Stimulated activated effector memory CD8-positive, alpha-beta T cell treated with anti-CD3 and anti-CD28 coated beads, Interleukin-12 subunit alpha, Interleukin-12 subunit beta, amount 100 ng/mL, for 72 hours (primary cell): ENCODE results near the gene INTS12.
A peak's percentile ranks its signal among the peaks of the same experiment; 100 is the strongest.
"Not testable (repeated sequence)": the region's sequence is repeated elsewhere in the genome, so short reads cannot be mapped to it uniquely, and the experiment has no call there.

Experiments
- ATAC-seq: fragments of 150-1000 bp; cut with Tn5 transposase; 2 replicates; pipeline ENCODE4 v1.10.0; 2021
- DNase-seq, 2 donors: peaks; one replicate each; pipeline ENCODE4 v3.0.0; 2021 to 2022; ENCODE audit warnings: low spot score in 2 of 2
- H3K27ac Mint-ChIP-seq: one replicate; pipeline ENCODE4 v1.8.0; 2022; ENCODE audit warnings: mild to moderate bottlenecking, mixed read lengths
- H3K36me3 Mint-ChIP-seq: one replicate; pipeline ENCODE4 v1.8.0; 2022; ENCODE audit warnings: mild to moderate bottlenecking, mixed read lengths
- H3K4me1 Mint-ChIP-seq: one replicate; pipeline ENCODE4 v1.8.0; 2022; ENCODE audit warnings: mixed read lengths
- H3K4me3 Mint-ChIP-seq: one replicate; pipeline ENCODE4 v1.8.0; 2022; ENCODE audit warnings: mild to moderate bottlenecking, mixed read lengths
- H3K9me3 Mint-ChIP-seq: one replicate; pipeline ENCODE4 v1.8.0; 2022; ENCODE audit warnings: mixed read lengths

Gene INTS12

DNA sequence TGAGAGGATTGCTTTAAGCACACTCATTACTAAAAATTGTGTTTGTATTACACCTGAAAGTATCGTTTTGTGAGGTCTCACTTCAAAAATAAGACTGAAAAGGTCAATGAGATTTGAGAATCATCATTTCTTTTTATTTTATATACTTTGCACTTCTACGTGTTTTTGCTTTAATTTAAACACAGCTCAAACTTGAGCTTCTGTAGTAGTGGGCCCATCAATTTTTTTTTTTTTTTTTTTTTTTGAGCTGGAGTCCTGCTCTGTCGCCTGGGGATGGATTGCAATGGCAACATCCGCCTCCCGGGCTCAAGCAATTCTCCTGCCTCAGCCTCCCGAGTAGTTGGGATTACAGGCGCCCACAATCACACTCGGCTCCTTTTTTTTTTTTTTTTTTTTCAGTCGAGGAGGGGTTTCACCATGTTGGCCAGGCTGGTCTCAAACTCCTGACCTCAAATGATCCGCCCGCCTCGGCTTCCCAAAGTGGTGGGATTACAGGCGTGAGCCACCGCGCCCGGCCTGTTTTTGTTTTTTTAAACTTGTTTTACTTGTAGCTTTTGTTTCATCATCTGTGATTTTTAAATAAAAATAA lies 1.6 kb upstream of the INTS12 start:
- H3K4me3 Mint-ChIP-seq = peak overlapping the region; percentile 91
- H3K9me3 Mint-ChIP-seq = no peaks in the 10 kb centered on the region
- H3K4me1 Mint-ChIP-seq = peaks cover 26% of the 10 kb centered on the region
- no peak for ATAC-seq
- DNase-seq = no peak
- H3K27ac Mint-ChIP-seq = no peak overlapping the region
- no peaks in the 10 kb centered on the region for H3K36me3 Mint-ChIP-seq

DNA sequence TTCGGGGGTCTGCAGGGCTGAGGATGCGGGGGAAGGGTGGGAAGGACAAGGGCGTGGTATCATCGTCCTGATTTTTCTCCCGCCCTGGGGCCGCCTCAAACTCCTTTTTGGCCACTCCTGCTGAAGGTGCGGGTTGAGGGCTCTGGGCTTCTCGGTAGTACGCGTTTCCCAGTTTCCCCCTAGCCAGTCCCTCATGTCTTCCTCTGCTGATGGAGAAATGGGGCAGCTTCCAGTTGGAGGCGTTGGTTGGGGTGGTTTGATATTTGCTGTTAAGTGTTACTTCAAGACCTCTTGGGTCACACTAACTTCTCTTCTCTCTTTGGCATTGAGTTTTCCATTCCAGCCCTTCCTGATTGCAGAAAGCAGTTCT lies 577 bp upstream of the INTS12 start:
- ATAC-seq (peak; percentile 43), DNase-seq (no peak)
- H3K4me1 Mint-ChIP-seq = peaks cover 26% of the 10 kb centered on the region
- H3K4me3 Mint-ChIP-seq = peak overlapping the region; percentile 91
- H3K36me3 Mint-ChIP-seq = no peaks in the 10 kb centered on the region
- peak overlapping the region; percentile 93 for H3K27ac Mint-ChIP-seq
- H3K9me3 Mint-ChIP-seq = no peaks in the 10 kb centered on the region

DNA sequence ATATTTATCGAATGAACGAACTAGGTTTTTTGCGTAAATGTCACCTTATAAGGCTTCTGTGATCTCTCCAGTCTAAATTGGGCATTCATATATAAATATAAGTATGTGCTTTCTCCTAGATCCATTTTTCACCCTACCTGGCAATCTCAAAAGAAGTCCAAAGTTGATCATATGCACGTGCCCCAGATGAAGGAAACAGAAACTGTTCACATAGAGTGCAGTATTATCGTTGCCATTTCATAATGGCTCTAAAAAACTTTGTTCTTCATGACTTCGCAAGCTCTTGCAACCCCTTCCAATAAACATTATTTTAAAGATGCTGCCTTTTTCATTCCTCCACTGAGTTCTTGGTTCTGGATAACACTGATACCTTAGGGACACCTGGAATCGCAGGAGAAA lies 708 bp downstream of the INTS12 start:
- Mint-ChIP-seq H3K36me3 (no peaks in the 10 kb centered on the region), H3K27ac (peak overlapping the region; percentile 93), H3K4me3 (peak overlapping the region; percentile 91), H3K4me1 (peaks cover 26% of the 10 kb centered on the region), H3K9me3 (no peaks in the 10 kb centered on the region)
- ATAC-seq = no peak
- no peak for DNase-seq

DNA sequence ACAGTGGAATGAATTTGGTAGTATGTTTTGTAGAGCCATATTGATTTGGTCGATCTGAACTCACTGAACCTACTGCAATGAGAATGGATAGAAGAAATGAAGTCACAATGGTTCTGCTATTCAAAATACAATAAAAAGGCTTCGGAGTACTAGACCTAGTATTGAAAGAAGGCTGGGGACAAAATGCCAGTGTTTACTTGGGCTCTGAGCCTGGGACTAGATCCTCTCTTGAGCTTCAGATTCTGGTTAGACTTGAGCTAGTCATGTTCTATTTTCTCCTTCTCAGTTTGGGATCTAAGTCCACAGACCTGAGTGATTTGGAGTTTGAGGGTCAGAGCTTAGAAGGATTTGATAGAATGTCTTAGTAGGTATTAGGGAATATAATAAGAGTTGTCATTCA lies 9.9 kb downstream of the INTS12 start:
- ATAC-seq = no peak
- Mint-ChIP-seq H3K27ac (no peak overlapping the region), H3K36me3 (peaks cover 39% of the 10 kb centered on the region), H3K4me1 (peaks cover 5% of the 10 kb centered on the region), H3K9me3 (no peaks in the 10 kb centered on the region), H3K4me3 (no peak overlapping the region)
- DNase-seq = no peak

DNA sequence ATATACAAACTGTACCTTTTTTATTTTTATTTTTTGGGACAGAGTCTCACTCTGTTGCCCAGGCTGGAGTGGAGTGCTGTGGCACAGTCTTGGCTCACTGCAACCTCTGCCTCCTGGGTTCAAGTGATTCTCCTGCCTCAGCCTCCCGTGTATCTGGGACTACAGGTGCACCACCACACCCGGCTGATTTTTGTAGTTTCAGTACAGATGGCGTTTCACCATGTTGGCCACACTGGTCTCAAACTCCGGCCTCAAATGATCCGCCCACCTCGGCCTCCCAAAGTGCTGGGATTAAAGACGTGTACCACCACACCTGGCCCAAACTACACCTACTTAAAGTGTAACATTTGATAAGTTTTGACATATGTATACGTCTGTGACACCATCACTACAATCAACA lies 12.7 kb downstream of the INTS12 start:
- not testable (repeated sequence) for H3K4me3 Mint-ChIP-seq, H3K4me1 Mint-ChIP-seq, ATAC-seq, H3K27ac Mint-ChIP-seq, DNase-seq, H3K9me3 Mint-ChIP-seq
- H3K36me3 Mint-ChIP-seq = peaks cover 67% of the 10 kb centered on the region

DNA sequence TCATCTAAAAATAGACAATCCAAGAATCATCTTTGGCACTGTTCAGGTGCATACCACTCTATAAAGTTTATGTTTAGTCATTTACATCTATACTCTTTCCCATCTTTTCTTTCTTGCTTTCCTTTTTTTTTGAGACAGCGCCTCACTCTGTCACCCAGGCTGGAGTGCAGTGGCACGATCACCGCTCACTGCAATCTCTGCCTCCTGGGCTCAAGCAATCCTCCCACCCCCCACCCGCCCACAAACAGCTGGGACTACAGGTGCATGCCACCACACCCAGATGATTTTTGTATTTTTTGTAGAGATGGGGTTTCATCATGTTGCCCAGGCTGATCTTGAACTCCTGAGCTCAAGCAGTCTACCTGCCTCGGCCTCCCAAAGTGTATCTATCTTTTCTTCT lies 13.7 kb downstream of the INTS12 start:
- not testable (repeated sequence) for ATAC-seq, H3K4me3 Mint-ChIP-seq, DNase-seq, H3K4me1 Mint-ChIP-seq, H3K9me3 Mint-ChIP-seq, H3K27ac Mint-ChIP-seq
- H3K36me3 Mint-ChIP-seq = peaks cover 73% of the 10 kb centered on the region

DNA sequence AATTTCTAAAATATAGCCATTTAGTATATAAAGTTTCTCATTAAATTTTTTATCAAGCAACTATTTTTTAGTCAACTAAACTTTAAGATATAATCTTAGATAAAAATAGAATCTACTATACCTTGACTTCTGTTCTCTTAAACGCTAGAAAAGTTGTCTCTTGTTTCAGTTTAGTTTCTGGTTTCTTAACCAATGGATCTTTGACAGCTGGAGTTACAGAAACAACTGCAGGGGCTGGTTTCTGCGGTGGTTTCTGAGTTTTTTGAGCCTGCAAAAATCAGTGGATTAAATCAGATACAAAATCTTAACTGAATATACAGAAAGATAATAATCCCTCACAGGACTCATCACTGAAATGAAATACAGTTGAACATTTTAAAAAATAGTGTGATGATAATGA lies 21.9 kb downstream of the INTS12 start:
- H3K4me1 Mint-ChIP-seq = no peaks in the 10 kb centered on the region
- DNase-seq (no peak), ATAC-seq (no peak)
- H3K27ac Mint-ChIP-seq = no peak overlapping the region
- H3K36me3 Mint-ChIP-seq = peaks cover 92% of the 10 kb centered on the region
- H3K4me3 Mint-ChIP-seq = no peak overlapping the region
- H3K9me3 Mint-ChIP-seq = no peaks in the 10 kb centered on the region

DNA sequence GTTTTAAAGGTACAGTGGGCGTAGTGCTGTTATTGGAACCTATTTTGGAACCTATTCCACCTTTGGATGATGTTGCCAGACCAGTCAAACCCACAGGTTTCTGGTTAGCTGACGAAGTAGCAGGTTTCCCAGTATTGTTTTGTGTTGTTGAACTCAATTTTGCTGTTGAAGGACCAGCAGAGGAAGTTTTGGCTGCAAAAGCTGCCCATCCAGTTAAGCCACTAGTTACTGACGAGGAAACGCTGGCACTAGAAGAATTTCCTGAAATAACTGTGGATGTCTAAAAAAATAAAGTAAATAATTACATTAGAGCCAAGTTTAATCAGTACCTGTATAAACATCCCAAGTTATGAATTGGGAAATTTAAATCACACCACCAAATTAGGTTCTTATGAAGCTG lies 25.5 kb downstream of the INTS12 start:
- H3K36me3 Mint-ChIP-seq = peaks cover 62% of the 10 kb centered on the region
- DNase-seq (no peak), ATAC-seq (no peak)
- H3K4me1 Mint-ChIP-seq = no peaks in the 10 kb centered on the region
- no peak overlapping the region for H3K27ac Mint-ChIP-seq
- no peak overlapping the region for H3K4me3 Mint-ChIP-seq
- no peaks in the 10 kb centered on the region for H3K9me3 Mint-ChIP-seq

DNA sequence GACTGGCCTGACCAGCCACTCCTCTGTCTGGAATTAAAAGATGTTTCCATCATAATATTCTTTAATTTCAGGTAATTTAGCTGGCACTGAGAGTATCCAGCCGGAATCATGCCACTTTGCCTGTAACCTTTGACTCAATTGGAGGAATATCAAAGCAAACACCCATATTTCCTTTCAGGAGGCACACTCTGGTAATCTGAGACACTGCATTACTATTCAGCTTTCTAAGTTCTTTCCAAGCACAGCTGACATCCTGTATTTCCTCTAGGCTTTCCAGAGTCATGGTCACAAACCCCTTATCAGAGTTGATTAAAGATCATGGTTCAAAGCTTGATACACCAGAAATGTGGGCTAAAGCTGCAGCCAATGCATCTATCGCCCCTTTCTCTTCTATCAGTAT lies 29.3 kb downstream of the INTS12 start:
- Mint-ChIP-seq H3K9me3 (no peaks in the 10 kb centered on the region), H3K4me3 (no peak overlapping the region), H3K4me1 (no peaks in the 10 kb centered on the region), H3K27ac (no peak overlapping the region), H3K36me3 (peaks cover 27% of the 10 kb centered on the region)
- no peak for DNase-seq
- ATAC-seq = no peak

DNA sequence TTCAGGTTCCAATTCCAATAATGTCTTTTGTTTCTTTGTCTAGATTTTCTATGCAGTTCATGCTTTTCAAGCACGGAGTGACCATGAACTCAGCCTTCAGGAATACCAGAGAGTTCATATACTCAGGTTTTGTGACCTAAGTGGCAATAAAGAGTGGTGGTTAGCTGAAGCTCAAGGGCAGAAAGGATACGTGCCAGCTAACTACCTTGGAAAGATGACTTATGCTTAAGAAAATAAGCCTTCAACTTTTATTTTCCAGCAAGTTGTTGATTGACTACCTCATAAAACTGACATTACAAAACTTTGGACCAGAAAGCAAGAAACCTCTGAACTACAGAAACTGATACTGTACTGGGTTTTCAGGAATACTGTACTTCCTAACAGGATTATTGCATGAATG lies 30.8 kb downstream of the INTS12 start:
- DNase-seq (no peak), ATAC-seq (no peak)
- no peak overlapping the region for H3K4me3 Mint-ChIP-seq
- H3K4me1 Mint-ChIP-seq = no peaks in the 10 kb centered on the region
- H3K36me3 Mint-ChIP-seq = peaks cover 12% of the 10 kb centered on the region
- H3K27ac Mint-ChIP-seq = no peak overlapping the region
- H3K9me3 Mint-ChIP-seq = no peaks in the 10 kb centered on the region

DNA sequence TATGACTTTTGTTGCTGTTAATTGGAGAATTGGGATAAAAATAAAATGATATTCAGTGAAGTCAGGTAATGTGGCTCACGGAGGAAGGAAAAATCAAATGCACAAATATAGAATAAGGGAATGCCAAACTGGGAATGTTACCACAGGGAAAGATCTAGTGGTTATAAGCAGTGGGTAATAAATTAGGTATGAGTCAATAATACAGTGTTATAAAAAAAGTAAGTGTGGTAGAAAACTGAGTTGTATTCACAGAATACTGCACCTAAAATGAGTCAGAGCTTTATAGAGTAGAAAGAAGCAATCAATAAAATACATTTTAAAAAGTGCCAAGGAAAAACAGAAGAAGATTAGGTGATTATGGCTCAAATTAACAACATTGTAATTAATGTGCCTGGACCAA lies 34.5 kb downstream of the INTS12 start:
- no peaks in the 10 kb centered on the region for H3K36me3 Mint-ChIP-seq
- no peaks in the 10 kb centered on the region for H3K9me3 Mint-ChIP-seq
- DNase-seq = no peak
- no peaks in the 10 kb centered on the region for H3K4me1 Mint-ChIP-seq
- H3K27ac Mint-ChIP-seq = no peak overlapping the region
- no peak for ATAC-seq
- no peak overlapping the region for H3K4me3 Mint-ChIP-seq

DNA sequence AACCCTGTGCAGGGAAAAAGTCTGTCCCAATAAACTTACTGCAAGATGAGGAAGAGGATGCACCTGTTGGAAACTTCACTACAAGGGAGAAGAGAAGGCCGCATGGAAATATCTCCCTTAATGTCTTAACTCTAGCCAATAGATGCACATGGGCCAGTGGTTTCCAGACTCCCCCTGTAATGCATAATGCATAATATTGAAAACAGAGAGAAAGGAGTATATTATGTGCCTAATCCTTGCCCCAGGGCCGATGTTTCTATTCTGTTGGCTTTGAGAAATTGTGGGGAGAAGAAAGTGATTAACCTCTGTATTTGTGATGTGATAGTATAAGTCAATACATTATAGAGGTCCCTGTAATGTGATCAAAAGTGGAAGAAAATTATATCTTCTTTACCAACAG lies 37.2 kb downstream of the INTS12 start:
- ATAC-seq (no peak), DNase-seq (no peak)
- no peak overlapping the region for H3K4me3 Mint-ChIP-seq
- no peaks in the 10 kb centered on the region for H3K36me3 Mint-ChIP-seq
- no peaks in the 10 kb centered on the region for H3K9me3 Mint-ChIP-seq
- no peak overlapping the region for H3K27ac Mint-ChIP-seq
- no peaks in the 10 kb centered on the region for H3K4me1 Mint-ChIP-seq

DNA sequence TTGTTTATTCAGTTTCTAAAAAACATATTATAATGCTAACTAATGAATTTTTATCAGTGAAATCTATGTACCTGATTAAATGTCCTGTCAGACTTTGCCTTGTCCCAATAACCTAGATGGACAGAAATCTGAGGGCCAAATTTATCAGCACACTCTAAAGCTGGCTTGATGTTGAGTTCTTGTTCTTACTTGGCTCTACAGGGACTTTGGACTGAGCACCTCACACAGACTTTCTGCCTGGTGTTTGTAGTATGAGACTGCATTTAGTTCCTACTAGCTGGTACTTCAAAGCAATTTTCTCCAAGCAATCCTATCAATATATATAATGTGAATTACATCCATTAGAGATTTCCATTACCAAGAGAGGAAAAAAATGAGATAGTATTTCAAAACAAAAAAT lies 37.8 kb downstream of the INTS12 start:
- DNase-seq (no peak), ATAC-seq (no peak)
- Mint-ChIP-seq H3K27ac (no peak overlapping the region), H3K36me3 (no peaks in the 10 kb centered on the region), H3K4me3 (no peak overlapping the region), H3K4me1 (no peaks in the 10 kb centered on the region), H3K9me3 (no peaks in the 10 kb centered on the region)

DNA sequence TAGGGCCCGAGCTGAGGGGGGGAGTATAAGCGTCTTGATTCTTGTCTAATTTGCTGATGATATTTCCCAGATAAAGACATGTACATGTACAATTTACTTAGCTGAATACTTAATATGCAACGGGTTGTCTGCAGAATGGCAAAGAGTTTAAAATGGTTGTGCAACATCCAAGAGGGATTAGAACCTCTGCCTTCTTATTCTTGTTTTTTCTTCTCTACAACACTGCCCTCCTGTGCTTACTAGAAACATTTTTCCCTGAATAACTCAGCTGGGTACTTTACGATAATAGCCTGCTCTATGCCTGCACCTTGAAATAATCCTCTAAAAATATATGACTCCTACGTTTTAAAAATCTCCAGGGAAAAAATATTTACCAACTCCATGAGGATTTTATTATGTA lies 41.8 kb downstream of the INTS12 start:
- H3K4me3 Mint-ChIP-seq = no peak overlapping the region
- no peaks in the 10 kb centered on the region for H3K36me3 Mint-ChIP-seq
- H3K27ac Mint-ChIP-seq = no peak overlapping the region
- no peaks in the 10 kb centered on the region for H3K4me1 Mint-ChIP-seq
- no peaks in the 10 kb centered on the region for H3K9me3 Mint-ChIP-seq
- DNase-seq (no peak), ATAC-seq (no peak)

DNA sequence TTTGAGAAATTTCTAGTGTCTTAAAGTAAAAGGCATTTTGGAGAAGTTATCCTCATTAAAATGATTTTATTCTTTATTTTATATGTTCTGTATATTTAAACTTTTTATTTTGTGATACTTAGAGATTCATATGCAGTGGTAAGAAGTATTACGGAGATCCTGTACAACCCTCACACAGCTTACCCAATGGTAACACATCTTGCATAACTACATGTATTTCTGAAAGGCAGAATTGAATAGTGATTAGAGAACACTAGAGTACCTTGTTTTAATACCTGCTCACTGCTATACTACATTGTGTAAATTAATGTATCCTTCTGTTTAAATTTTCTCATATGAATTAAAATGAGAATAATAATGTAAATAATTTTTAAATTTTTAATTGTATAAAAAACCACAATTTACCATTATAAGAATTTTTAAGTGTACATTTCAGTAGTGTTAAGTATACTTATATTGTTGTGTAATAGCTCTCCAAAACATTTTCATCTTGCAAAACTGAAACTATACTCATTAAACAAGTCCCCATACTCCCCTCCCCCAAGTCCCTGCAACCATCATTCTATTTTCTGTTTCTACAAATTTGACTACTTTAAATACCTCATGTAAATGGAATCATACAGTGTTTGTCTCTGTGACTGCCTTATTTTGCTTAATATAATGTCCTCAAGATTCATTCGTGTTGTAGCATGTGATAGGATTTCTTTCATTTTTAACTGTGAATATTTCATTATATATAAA lies 45.4 kb downstream of the INTS12 start:
- ATAC-seq (no peak), DNase-seq (no peak)
- Mint-ChIP-seq H3K9me3 (no peaks in the 10 kb centered on the region), H3K27ac (no peak overlapping the region), H3K4me1 (no peaks in the 10 kb centered on the region), H3K36me3 (no peaks in the 10 kb centered on the region), H3K4me3 (no peak overlapping the region)

DNA sequence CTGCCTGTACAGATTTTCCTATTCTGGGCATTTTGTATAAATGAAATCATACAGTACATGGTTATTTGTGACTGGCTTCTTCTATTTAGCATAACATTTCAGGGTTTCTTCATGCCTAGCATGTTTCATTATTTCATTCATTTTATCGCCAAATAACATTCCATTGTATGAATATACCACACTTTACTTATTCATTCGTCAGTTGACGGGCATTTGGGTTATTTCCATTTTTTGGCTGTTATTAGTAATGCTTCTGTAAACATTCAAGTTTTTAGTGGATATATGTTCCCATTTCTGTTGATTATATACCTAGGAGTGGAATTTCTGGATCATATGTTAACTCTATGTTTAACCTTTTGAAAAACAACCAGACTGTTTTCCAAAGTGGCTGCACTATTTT lies 47.5 kb downstream of the INTS12 start:
- DNase-seq (no peak), ATAC-seq (no peak)
- no peaks in the 10 kb centered on the region for H3K36me3 Mint-ChIP-seq
- H3K27ac Mint-ChIP-seq = no peak overlapping the region
- H3K9me3 Mint-ChIP-seq = no peaks in the 10 kb centered on the region
- no peak overlapping the region for H3K4me3 Mint-ChIP-seq
- no peaks in the 10 kb centered on the region for H3K4me1 Mint-ChIP-seq
